SH-SY5Y (cell line): ENCODE results near the gene PRDX5.

Source experiments
- GATA2 ChIP-seq: IDR thresholded peaks from 2 replicates; pipeline ENCODE4 v1.6.1; 2011; ENCODE audit warnings: mild to moderate bottlenecking, low read depth, low read length
- GATA3 ChIP-seq: IDR thresholded peaks from 2 replicates; pipeline ENCODE4 v1.6.1; 2011; ENCODE audit warnings: low read depth, mild to moderate bottlenecking, low read length, moderate library complexity

DNA sequence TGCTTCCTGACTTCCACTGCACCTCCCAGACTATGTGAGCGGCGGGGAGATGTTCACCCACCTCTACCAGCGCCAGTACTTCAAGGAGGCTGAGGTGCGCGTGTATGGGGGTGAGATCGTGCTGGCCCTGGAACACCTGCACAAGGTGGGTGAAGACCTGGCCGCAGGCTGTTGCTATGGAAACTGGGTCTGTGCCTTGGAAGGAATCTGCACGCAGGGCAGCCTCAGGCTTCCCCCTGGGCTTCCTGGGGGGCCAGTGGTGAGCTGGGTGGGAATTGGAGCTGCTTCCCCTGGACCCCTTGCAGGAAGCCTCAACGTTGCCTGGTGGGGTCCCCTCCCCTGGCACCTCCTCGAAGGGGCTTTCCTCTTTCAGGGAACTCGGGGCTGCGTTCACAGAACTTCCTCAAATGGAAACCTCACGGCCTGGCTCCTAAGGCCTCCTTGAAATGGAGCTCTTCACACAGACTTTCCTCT, 42.6 kb downstream of the PRDX5 start:
- TF ChIP-seq GATA3 (no peak), GATA2 (no peak)
